Panc1 (cell line): Measurements from ENCODE around the gene ARHGAP18. TPM values are rescaled to one million over a fixed set of nuclear protein-coding genes. Genes with fewer than 3 reads are reported as not detected.
A peak's percentile ranks its signal among the peaks of the same experiment; 100 is the strongest.

Experiments used
- ATAC-seq: fragments of 200-7000 bp; cut with Tn5 transposase; 2 replicates; pipeline ENCODE4 v1.9.1; 2020; ENCODE audit warnings: mild to moderate bottlenecking, moderate library complexity
- BruUV-seq: library from RNA; stranded (reverse); fragments of 400-500 nt; replicated peaks from 2 replicates; lab custom pipeline; 2021; lab: Mats Ljungman, UMichigan
- CTCF ChIA-PET: fragments of 300-600 bp; sonication (Branson Sonifier 250); formaldehyde crosslinking; loops from one replicate; lab custom pipeline; 2022; ENCODE audit warnings: antibody characterized with exemption; lab: Charles Lee
- POLR2A ChIA-PET: fragments of 300-600 bp; sonication (Branson Sonifier 250); formaldehyde crosslinking; loops from one replicate; lab custom pipeline; 2022; ENCODE audit warnings: antibody characterized with exemption; lab: Charles Lee
- DNase-seq: peaks from one replicate; pipeline ENCODE4 v3.0.0-alpha.2; 2010; ENCODE audit warnings: low read depth, low spot score
- H3K27ac ChIP-seq: 2 replicates; pipeline ENCODE4 v1.5.1; 2011; ENCODE audit warnings: mild to moderate bottlenecking, low read length, inconsistent platforms
- H3K27me3 ChIP-seq: fragments of 200-500 bp; sonication (Bioruptor generic); 2 replicates; pipeline ENCODE4 v1.6.0; 2014; ENCODE audit warnings: low read length, inconsistent platforms; ENCODE audit not compliant: control insufficient read depth, insufficient read depth
- H3K36me3 ChIP-seq: fragments of 200-500 bp; sonication (Bioruptor generic); 2 replicates; pipeline ENCODE4 v1.5.1; 2014; ENCODE audit warnings: inconsistent platforms, mild to moderate bottlenecking, low read length, moderate library complexity; ENCODE audit not compliant: control insufficient read depth, insufficient read depth
- H3K4me1 ChIP-seq: 2 replicates; pipeline ENCODE4 v1.5.1; 2011; ENCODE audit warnings: inconsistent platforms, mild to moderate bottlenecking, low read length, moderate library complexity; ENCODE audit not compliant: control insufficient read depth, insufficient read depth
- H3K4me3 ChIP-seq, 2 experiments: 2 replicates each; pipeline ENCODE4 v1.5.1; 2011 to 2012; ENCODE audit warnings: low read depth in 2 of 2, low read length in 2 of 2, mild to moderate bottlenecking in 2 of 2, inconsistent platforms in 1 of 2, moderate library complexity in 1 of 2
- H3K9me3 ChIP-seq: fragments of 200-500 bp; sonication (Bioruptor generic); 2 replicates; pipeline ENCODE4 v1.5.1; 2014; ENCODE audit warnings: low read depth, mild to moderate bottlenecking, inconsistent platforms, low read length, moderate library complexity; ENCODE audit not compliant: control insufficient read depth, insufficient read depth
- POLR2AphosphoS5 ChIP-seq: IDR thresholded peaks from 2 replicates; pipeline ENCODE4 v1.6.1; 2012; ENCODE audit warnings: mild to moderate bottlenecking, low read depth, low read length, moderate library complexity
- SIN3A ChIP-seq: IDR thresholded peaks from 2 replicates; pipeline ENCODE4 v1.6.1; 2012; ENCODE audit warnings: low read depth, mild to moderate bottlenecking, low read length, moderate library complexity, borderline replicate concordance; ENCODE audit not compliant: insufficient read depth
- TCF7L2 ChIP-seq: IDR thresholded peaks from 2 replicates; pipeline ENCODE4 v1.6.1; 2011; ENCODE audit warnings: mild to moderate bottlenecking, low read depth, low read length, inconsistent platforms
- in situ Hi-C: cut with HindIII; loops from 2 replicates; pipeline ENCODE4 v1.10.0; 2016; ENCODE audit warnings: low sequenced_read_pairs, low pct_unique_long_range_greater_than_20kb
- intact Hi-C: fragments of 100-400 bp; cut with micrococcal nuclease; formaldehyde crosslinking; loops from one replicate; pipeline ENCODE4 v1.10.0; 2022; ENCODE audit not compliant: unreplicated experiment
- total RNA-seq: library from RNA; stranded (reverse); gene quantifications from one replicate; pipeline ENCODE4 v1.2.1, GENCODE V29; 2021; ENCODE audit not compliant: unreplicated experiment
- TF ChIP-seq, protein P1 (sequence below): fragments of 450-650 bp; IDR thresholded peaks from 2 replicates; pipeline ENCODE4 v1.5.1; 2017; ENCODE audit warnings: mild to moderate bottlenecking
- TF ChIP-seq, protein P2 (sequence below), 2 experiments: IDR thresholded peaks; 2 replicates each; pipeline ENCODE4 v1.6.1; 2011 to 2012; ENCODE audit warnings: low read depth in 2 of 2, control low read depth in 1 of 2, low read length in 1 of 2, mild to moderate bottlenecking in 1 of 2, moderate library complexity in 1 of 2; ENCODE audit not compliant: insufficient read depth in 1 of 2

Gene ARHGAP18
- total RNA-seq, 1 experiment from 2014 or later, result 11.6 TPM

DNA sequence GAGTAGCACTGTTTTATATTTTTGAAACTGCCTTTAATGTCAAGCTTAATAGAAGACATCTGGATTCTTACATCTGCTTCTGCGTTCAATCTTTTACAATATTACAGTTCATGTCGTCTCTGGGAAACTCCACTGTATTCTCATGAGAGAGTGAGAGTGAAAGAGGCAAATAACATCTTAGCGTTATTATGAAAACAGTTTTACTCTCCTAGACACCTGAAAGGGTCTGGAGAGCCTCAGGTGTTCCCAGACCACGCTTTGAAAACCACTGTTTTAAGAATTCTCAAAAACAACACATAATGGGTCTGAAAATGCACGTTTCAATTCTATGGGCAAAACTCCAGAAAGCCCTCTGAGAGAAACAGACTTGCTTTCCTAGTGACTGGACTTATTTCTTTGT, 63.3 kb downstream of the ARHGAP18 start:
- no peaks in the 10 kb centered on the region for H3K27me3 ChIP-seq
- ATAC-seq (no peak), DNase-seq (no peak)
- H3K4me3 ChIP-seq, result peak overlapping the region in 1 of 2 experiments; percentile 19; a peak in 2 of 4 replicates
- intact Hi-C loops, result no loop called here
- BruUV-seq, result no TSS peak
- CTCF ChIA-PET, result no interaction called here
- peaks cover 40% of the 10 kb centered on the region for H3K4me1 ChIP-seq
- POLR2A ChIA-PET, result no interaction called here
- no peak for TF ChIP-seq SIN3A
- no peak for TF ChIP-seq TCF7L2
- TF ChIP-seq, protein P1, sequence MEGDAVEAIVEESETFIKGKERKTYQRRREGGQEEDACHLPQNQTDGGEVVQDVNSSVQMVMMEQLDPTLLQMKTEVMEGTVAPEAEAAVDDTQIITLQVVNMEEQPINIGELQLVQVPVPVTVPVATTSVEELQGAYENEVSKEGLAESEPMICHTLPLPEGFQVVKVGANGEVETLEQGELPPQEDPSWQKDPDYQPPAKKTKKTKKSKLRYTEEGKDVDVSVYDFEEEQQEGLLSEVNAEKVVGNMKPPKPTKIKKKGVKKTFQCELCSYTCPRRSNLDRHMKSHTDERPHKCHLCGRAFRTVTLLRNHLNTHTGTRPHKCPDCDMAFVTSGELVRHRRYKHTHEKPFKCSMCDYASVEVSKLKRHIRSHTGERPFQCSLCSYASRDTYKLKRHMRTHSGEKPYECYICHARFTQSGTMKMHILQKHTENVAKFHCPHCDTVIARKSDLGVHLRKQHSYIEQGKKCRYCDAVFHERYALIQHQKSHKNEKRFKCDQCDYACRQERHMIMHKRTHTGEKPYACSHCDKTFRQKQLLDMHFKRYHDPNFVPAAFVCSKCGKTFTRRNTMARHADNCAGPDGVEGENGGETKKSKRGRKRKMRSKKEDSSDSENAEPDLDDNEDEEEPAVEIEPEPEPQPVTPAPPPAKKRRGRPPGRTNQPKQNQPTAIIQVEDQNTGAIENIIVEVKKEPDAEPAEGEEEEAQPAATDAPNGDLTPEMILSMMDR, result no peak
- no peak for TF ChIP-seq POLR2AphosphoS5
- TF ChIP-seq, protein P2, sequence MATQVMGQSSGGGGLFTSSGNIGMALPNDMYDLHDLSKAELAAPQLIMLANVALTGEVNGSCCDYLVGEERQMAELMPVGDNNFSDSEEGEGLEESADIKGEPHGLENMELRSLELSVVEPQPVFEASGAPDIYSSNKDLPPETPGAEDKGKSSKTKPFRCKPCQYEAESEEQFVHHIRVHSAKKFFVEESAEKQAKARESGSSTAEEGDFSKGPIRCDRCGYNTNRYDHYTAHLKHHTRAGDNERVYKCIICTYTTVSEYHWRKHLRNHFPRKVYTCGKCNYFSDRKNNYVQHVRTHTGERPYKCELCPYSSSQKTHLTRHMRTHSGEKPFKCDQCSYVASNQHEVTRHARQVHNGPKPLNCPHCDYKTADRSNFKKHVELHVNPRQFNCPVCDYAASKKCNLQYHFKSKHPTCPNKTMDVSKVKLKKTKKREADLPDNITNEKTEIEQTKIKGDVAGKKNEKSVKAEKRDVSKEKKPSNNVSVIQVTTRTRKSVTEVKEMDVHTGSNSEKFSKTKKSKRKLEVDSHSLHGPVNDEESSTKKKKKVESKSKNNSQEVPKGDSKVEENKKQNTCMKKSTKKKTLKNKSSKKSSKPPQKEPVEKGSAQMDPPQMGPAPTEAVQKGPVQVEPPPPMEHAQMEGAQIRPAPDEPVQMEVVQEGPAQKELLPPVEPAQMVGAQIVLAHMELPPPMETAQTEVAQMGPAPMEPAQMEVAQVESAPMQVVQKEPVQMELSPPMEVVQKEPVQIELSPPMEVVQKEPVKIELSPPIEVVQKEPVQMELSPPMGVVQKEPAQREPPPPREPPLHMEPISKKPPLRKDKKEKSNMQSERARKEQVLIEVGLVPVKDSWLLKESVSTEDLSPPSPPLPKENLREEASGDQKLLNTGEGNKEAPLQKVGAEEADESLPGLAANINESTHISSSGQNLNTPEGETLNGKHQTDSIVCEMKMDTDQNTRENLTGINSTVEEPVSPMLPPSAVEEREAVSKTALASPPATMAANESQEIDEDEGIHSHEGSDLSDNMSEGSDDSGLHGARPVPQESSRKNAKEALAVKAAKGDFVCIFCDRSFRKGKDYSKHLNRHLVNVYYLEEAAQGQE (IDR thresholded peaks at IDR 0.05; ENCODE audit: insufficient read depth in 1 of 2, low read depth in 2 of 2, low read length in 1 of 2), result no peak
- in situ Hi-C loops, result no loop called here
- H3K27ac ChIP-seq, result peak overlapping the region; percentile 82
- H3K36me3 ChIP-seq, result no peaks in the 10 kb centered on the region
- H3K9me3 ChIP-seq, result no peaks in the 10 kb centered on the region

DNA sequence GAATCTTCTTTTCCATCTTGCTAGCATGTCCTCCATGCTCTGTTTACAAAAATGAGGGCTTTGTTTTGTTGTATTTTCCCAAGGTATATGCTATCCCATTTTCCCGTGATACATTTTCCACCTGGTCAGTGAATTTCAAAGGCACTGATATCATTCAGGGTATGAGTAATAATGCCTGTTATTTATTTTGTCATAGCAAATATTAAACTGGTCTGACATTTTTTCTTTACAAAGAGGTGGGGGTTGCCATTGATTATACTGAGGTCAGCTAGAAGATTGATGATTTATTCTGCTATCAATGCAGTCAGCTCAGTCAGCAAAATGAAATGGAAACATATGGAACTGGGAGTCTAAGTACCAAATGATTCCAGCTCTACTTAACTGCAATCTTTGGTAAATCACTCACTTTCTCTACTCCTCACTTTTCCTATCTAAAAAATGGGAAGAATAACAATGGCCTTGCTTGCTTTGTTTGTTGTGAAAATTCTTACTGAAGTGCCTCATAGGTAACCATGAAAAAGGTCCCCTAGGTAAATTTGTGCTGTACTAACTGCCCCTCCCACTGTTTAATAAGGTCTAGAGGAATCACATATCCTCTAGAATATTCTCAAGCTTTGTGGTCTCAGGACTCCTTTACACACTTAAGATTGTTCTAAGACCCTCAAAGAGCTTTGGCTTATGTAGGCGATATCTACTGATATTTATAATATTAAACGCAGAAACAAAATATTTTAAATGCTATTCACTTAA, 64.0 kb downstream of the ARHGAP18 start:
- H3K4me3 ChIP-seq, result peak overlapping the region in 1 of 2 experiments; percentile 38; a peak in 2 of 4 replicates
- CTCF ChIA-PET, result no interaction called here
- TF ChIP-seq TCF7L2 (no peak), SIN3A (no peak), POLR2AphosphoS5 (no peak)
- TF ChIP-seq, protein P1, result no peak
- TF ChIP-seq, protein P2 (IDR thresholded peaks at IDR 0.05; ENCODE audit: insufficient read depth in 1 of 2, low read depth in 2 of 2, low read length in 1 of 2), result no peak
- intact Hi-C loops, result loop anchor here (2.0 kb wide), 1 partner anchor 35 kb away; no protein-coding TSS in a partner anchor
- no peak for DNase-seq
- H3K36me3 ChIP-seq, result no peaks in the 10 kb centered on the region
- peak; percentile 71 for ATAC-seq
- H3K27me3 ChIP-seq, result no peaks in the 10 kb centered on the region
- no TSS peak for BruUV-seq
- peaks cover 37% of the 10 kb centered on the region for H3K4me1 ChIP-seq
- no peaks in the 10 kb centered on the region for H3K9me3 ChIP-seq
- H3K27ac ChIP-seq, result peak overlapping the region; percentile 82
- POLR2A ChIA-PET, result interaction anchor here (0.5 kb wide), 1 partner anchor 55 kb away, joined by 8 read pairs; no protein-coding TSS in a partner anchor
- in situ Hi-C loops, result no loop called here
